ENCODE data around the gene ANXA4. TPM values are rescaled to one million over a fixed set of nuclear protein-coding genes. Genes with fewer than 3 reads are reported as not detected.
"Not testable (repeated sequence)": the region's sequence is repeated elsewhere in the genome, so short reads cannot be mapped to it uniquely, and the experiment has no call there.

ANXA4 gene
- total RNA-seq, 1 experiment from 2014 or later = 9.5 TPM

GRCh38 chr2:69801745-69802290 lies 59.9 kb downstream of the ANXA4 start:
- H3K4me3 Mint-ChIP-seq = no peak overlapping the region

GRCh38 chr2:69802781-69803367 lies 60.9 kb downstream of the ANXA4 start:
- peaks cover 17% of the 10 kb centered on the region for H3K4me1 Mint-ChIP-seq
- POLR2A ChIA-PET; DNase-seq (ENCODE audit: low spot score); H3K27me3 Mint-ChIP-seq (ENCODE audit: low read depth); H3K27ac Mint-ChIP-seq; H3K9me3 Mint-ChIP-seq; H3K4me3 Mint-ChIP-seq; H3K36me3 Mint-ChIP-seq; ATAC-seq: not testable (repeated sequence)
- CTCF ChIA-PET = interaction anchor here (1.4 to 3.6 kb wide), 3 partner anchors 13 to 78 kb away, joined by 3 to 25 read pairs (median 12); no protein-coding TSS in a partner anchor

More at GRCh38 chr2:69801745-69802290, 59.9 kb downstream of the ANXA4 start:
- Mint-ChIP-seq H3K4me1 (peaks cover 17% of the 10 kb centered on the region), H3K36me3 (peaks cover 4% of the 10 kb centered on the region), H3K27ac (0 out of 2 replicates have a peak overlapping the region, but pooled peaks have one; percentile 14), H3K27me3 (ENCODE audit: low read depth) (no peaks in the 10 kb centered on the region), H3K9me3 (peaks cover 5% of the 10 kb centered on the region)
- POLR2A ChIA-PET = no interaction called here
- TF ChIP-seq E2F1 (CRISPR knock-in tag; IDR thresholded peaks at IDR 0.05) = no peak
- TF ChIP-seq NFE2L1 (CRISPR knock-in tag; IDR thresholded peaks at IDR 0.05) = no peak
- TF ChIP-seq FOXJ3 (CRISPR knock-in tag; IDR thresholded peaks at IDR 0.05; ENCODE audit: borderline replicate concordance) = no peak
- TF ChIP-seq SP1 (CRISPR knock-in tag; conservative IDR thresholded peaks at IDR 0.05) = no peak
- CTCF ChIA-PET = interaction anchor here (1.3 to 3.6 kb wide), 3 partner anchors 11 to 77 kb away, joined by 3 to 25 read pairs (median 3); no protein-coding TSS in a partner anchor
- ATAC-seq = no peak
- DNase-seq (ENCODE audit: low spot score) = no peak

GRCh38 chr2:69804416-69804815 lies 62.5 kb downstream of the ANXA4 start:
- no peak for DNase-seq (ENCODE audit: low spot score)
- Mint-ChIP-seq H3K36me3 (peaks cover 4% of the 10 kb centered on the region), H3K9me3 (peaks cover 5% of the 10 kb centered on the region), H3K4me3 (no peak overlapping the region), H3K27me3 (ENCODE audit: low read depth) (no peaks in the 10 kb centered on the region), H3K27ac (no peak overlapping the region; the same call in 1 of the 2 replicates), H3K4me1 (peaks cover 6% of the 10 kb centered on the region; the same call in 1 of the 2 replicates)
- ChIA-PET CTCF (interaction anchor here (0.6 to 1.9 kb wide), 2 partner anchors 12 to 444 kb away, joined by 4 to 12 read pairs; no protein-coding TSS in a partner anchor), POLR2A (no interaction called here)
- ATAC-seq = no peak
- TF ChIP-seq TEAD1 (CRISPR knock-in tag; IDR thresholded peaks at IDR 0.05) (no peak), HMGA2 (CRISPR knock-in tag; IDR thresholded peaks at IDR 0.05) (no peak)

GRCh38 chr2:69805887-69806286 lies 64.0 kb downstream of the ANXA4 start:
- CTCF ChIA-PET = interaction anchor here (1.1 to 2.3 kb wide), 2 partner anchors 11 to 81 kb away, joined by 6 to 7 read pairs; no protein-coding TSS in a partner anchor
- POLR2A ChIA-PET = no interaction called here
- Mint-ChIP-seq H3K4me3 (no peak overlapping the region), H3K27me3 (ENCODE audit: low read depth) (no peaks in the 10 kb centered on the region), H3K27ac (no peak overlapping the region), H3K36me3 (no peaks in the 10 kb centered on the region; the same call in 1 of the 2 replicates), H3K4me1 (peaks cover 6% of the 10 kb centered on the region; the same call in 1 of the 2 replicates), H3K9me3 (no peaks in the 10 kb centered on the region)
- TF ChIP-seq NFE2L1 (CRISPR knock-in tag; IDR thresholded peaks at IDR 0.05) (no peak), ZNF121 (CRISPR knock-in tag; IDR thresholded peaks at IDR 0.05) (no peak), CTCF (IDR thresholded peaks at IDR 0.05) (no peak), CREB1 (CRISPR knock-in tag; IDR thresholded peaks at IDR 0.05) (no peak)
- no peak for ATAC-seq
- DNase-seq (ENCODE audit: low spot score) = no peak

- ATAC-seq = no peak
- CTCF ChIA-PET = interaction anchor here (1.2 kb wide), 1 partner anchor 9 kb away, joined by 4 read pairs; no protein-coding TSS in a partner anchor
- no peaks in the 10 kb centered on the region for H3K27me3 Mint-ChIP-seq (ENCODE audit: low read depth)
- H3K4me1 Mint-ChIP-seq = no peaks in the 10 kb centered on the region
- H3K36me3 Mint-ChIP-seq = no peaks in the 10 kb centered on the region; the same call in 1 of the 2 replicates
- H3K27ac Mint-ChIP-seq = no peak overlapping the region
- DNase-seq (ENCODE audit: low spot score) = no peak
- no peaks in the 10 kb centered on the region for H3K9me3 Mint-ChIP-seq
- POLR2A ChIA-PET = no interaction called here
- no peak overlapping the region for H3K4me3 Mint-ChIP-seq
- TF ChIP-seq JUN (CRISPR knock-in tag; IDR thresholded peaks at IDR 0.05) (no peak), USF1 (CRISPR knock-in tag; IDR thresholded peaks at IDR 0.05) (no peak), SMAD3 (CRISPR knock-in tag; IDR thresholded peaks at IDR 0.05; ENCODE audit: borderline replicate concordance) (no peak), ATF6 (CRISPR knock-in tag; IDR thresholded peaks at IDR 0.05) (no peak), SOX15 (CRISPR knock-in tag; IDR thresholded peaks at IDR 0.05) (no peak), E2F4 (CRISPR knock-in tag; IDR thresholded peaks at IDR 0.05; ENCODE audit: borderline replicate concordance, low read depth) (no peak)
Measured at GRCh38 chr2:69807821-69808540, 66.0 kb downstream of the ANXA4 start.
